NCI-H187 (cell line): ENCODE measurements around the gene UBC.
"Not testable (repeated sequence)": the region's sequence is repeated elsewhere in the genome, so short reads cannot be mapped to it uniquely, and the experiment has no call there.

Experiments used
- DNase-seq, 2 experiments: peaks; one replicate each; lab custom pipeline; 2025; lab: John Stamatoyannopoulos, UW

UBC gene

DNA sequence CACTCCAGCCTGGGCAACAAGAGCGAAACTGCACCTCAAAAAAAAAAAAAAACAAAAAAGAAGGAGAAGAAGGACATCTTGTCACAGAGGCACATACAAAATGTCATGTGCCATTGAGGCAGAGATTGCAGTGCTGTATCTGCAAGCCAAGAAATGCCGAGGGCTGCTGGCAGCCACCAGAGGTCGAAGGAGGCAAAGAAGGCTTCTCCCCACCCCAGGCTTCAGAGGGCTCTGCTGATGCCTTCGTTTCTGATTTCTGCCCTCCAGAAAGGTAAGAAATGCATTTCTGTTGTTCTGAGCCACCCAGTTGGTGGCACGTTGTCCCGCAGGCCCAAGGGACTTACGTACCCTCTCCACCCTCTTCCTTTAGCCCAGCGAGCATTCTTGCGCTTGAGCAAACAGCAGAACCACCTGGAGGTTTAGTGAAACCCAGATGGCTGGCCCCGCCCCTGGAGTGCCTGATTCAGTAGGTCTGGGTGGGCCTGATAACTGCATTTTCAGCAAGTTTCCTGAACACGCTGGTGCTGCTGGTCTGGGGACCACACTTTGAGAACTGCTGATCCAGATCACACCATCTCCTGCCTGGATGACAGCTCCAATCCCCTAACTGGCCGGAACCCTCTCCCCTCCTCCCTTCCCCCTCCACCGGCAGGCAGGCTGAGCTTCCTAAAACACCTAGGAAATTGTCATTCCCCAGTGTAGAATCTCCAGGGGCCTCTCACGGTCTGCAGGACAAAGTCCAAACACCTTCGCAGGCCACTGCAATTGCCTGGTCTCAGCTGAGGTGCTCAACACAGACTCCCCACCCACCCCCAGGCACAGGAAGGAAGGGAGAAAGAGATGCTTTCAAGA, 29.6 kb downstream of the UBC start:
- DNase-seq: no peak

DNA sequence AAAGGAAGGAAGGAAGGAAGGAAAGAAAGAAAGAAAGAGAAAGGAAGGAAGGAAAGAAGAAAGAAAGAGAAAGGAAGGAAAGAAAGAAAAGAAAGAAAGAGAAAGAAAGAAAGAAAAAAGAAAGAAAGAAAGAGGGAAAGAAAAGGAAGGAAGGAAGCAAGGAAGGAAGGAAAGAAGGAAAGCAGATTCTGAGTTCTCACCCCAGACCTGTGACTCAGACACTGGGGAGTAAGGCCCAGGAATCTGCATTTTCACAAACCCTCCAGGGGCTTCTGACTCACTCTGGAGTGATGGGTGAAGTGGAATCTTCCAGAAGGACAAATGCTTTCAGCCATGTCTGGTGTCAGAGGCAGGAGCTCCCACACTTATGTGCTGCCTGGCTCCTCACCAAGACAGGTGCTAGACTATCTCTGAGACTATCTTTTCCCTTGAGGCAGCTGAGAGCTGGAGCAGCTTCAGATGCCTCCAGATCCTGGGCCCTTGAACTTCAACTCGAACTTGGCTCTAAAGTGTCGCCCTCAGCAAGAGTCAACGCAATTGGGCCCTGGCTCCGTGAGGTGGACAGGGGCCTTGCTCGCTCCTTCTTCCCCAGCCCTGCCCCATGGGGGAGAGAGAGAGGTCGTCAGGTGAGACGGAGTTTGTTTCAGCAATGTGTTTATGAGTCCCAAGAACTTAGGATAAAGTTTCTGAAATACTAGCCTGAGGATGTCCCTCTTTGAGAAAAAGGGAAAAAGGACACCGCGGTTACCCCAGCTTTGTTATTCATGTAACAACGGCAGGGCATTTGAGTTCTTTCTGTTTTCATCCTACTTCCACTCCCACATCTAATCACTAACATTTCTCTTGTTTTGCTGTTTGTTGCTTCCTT, 31.0 kb downstream of the UBC start:
- no peak for DNase-seq

GRCh38 chr12:124881123-124881522, 33.3 kb downstream of the UBC start:
- DNase-seq: no peak

DNA sequence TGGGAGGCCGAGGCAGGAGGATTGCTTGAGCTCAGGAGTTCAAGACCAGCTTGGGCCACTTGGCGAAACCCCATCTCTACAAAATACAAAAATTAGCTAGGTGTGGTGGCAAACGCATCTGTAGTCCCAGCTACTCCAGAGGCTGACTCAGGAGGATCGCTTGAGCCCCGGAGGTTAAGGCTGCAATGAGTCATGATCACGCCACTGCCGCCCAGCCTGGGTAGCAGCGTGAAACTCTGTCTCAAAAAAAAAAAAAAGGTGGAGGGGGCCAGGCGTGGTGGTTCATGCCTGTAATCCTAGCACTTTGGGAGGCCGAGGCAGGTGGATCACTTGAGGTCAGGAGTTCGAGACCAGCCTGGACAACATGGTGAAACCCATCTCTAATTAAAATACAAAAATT, 34.1 kb downstream of the UBC start:
- not testable (repeated sequence) for DNase-seq

GRCh38 chr12:124878795-124879516, 35.5 kb downstream of the UBC start:
- no peak for DNase-seq

DNA sequence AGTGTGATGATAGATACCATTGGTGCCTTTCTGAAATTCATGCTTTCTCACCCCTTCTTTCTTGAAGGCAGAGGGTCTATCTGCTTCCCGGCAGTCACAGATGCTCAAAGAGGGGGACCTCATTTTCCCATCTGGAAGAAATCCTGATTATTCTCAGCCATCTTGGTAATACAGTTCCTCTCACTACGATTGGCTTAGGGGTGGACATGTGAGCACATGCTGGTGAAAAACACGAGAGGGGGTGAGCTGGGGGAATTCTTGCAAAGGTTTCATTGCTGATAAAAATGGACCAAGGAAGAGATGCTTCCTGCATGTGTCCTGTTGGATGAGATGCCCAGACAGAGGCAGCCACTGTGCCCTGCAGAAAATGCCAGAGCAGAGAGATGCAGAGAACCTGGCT, 37.0 kb downstream of the UBC start:
- DNase-seq: no peak

GRCh38 chr12:124876171-124876570, 38.3 kb downstream of the UBC start:
- no peak for DNase-seq

- DNase-seq: no peak
Measured at GRCh38 chr12:124875803-124876132, 38.7 kb downstream of the UBC start.

DNA sequence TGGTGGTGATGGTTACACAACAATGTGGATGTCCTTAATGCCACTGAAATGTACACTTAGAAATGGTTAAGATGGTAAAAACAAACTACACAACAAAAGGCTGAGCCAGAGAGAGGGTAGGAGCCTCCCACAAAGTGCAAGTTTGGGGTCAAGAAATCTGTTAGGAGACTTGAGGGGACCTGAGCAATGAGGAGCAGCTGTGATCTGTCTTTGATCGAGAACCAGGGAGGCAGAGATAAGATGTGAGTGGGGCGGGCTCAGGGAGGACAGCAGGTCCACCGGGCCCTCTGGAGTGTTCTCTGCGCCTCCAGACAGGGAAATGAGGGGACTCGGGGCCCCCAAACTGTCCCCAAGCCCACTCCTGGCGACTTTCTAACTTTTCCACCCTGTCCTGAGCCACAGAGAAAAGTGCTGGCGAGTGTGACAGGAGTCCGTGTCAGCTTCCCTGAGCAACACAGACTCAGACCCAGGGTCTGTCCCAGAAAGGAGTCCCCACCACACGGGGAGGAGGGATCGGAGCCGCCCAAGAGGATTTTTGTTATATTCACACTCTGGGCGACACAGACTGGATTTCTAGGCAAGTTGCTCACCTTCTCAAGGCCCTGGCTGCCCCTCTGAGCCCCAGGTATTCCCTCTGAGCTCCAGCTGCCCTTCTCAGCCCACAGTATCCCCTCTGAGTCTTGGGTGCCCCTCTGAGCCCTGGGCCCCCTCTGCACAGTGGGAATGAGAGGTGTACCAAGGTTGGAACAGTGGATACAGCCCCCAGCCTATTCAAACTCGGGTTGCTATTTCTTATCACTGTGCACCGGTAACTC, 39.3 kb downstream of the UBC start:
- DNase-seq: no peak

- no peak for DNase-seq
Measured at GRCh38 chr12:124874188-124874587, 40.3 kb downstream of the UBC start.

GRCh38 chr12:124872068-124872719, 42.3 kb downstream of the UBC start:
- no peak for DNase-seq

DNA sequence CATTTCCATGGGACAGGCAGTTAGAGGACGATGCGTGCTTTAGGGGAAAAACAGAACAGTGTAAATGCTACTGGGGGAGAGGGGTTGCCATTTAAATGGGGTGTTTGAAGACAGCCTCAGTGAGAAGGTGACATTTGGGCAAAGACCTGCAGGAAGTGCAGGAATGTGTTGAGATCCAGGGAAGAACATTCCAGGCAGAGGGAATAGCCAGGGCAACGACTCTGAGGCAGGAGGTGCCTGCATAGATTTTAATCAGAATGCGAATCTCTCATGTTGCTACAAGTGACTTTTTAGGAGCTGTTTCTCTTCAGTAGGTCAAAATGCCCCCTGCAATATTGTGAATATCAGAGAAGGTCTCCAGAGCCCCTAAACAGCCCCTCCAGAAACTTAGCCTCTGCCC, 43.2 kb downstream of the UBC start:
- no peak for DNase-seq

- DNase-seq: no peak
Measured at GRCh38 chr12:124870515-124870914, 43.9 kb downstream of the UBC start.

DNA sequence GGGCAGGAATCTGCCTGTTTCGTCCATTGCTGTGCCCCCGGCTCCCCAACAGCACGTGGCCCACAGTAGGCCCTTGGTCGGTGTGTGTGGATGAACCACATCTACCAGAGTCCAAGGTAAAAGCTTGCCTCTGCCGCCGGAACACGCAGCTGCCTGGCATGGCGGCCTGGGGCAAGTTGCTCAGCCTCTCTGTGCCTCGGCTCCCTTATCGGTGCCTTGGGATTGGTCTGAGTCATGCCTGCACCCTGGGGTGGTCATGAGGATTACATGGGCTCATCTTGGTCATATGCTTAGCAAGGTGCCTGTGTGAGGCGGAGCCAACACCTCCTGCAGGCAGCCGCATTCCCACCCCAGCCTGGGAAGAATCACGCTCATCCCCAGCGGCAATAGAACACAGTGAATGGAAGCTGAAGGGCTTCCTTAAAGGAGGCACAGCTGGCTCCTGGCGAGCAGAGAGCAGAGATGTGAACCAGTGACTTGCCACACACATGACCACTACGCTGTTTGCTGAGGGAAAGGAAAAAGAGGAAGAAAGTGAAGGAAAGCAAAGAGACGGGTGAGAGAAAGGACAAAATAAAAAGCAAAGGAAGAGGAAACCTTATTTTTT, 45.3 kb downstream of the UBC start:
- DNase-seq: no peak

DNA sequence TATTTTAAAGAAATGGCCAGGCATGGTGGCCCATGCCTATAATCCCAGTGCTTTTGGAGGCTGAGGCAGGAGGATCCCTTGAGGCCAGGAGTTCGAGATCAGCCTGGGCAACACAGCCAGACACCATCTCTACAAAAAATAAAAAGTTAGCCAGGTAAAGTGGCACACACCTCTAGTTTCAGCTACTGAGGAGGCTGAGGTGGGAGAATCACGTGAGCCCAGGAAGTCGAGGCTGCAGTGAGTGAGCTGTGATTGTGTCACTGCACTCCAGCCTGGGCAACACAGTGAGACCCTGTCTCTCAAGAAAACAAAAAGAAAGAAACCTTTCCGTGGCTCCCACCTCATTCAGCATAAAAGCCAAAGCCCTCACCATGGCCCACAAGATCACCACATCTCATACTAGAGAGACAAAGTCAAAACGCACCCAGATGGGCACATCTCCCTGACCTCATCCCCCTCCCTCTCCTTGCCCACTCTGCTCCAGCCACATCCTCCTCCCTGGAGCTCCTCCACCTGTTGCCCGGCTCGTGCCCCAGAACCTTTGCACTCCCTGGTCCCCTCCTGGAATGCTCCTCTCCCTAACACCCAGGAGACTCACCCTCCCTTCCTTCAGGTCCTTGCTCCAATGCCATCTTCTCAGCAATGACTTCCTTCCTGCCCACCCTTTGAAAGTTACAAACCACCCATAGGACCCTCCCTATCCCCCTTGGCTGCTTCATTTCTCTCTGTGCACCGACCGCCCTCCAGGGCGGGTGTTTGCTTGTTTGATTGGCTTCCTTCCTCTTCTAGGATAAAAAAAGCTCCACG, 46.0 kb downstream of the UBC start:
- no peak for DNase-seq

DNA sequence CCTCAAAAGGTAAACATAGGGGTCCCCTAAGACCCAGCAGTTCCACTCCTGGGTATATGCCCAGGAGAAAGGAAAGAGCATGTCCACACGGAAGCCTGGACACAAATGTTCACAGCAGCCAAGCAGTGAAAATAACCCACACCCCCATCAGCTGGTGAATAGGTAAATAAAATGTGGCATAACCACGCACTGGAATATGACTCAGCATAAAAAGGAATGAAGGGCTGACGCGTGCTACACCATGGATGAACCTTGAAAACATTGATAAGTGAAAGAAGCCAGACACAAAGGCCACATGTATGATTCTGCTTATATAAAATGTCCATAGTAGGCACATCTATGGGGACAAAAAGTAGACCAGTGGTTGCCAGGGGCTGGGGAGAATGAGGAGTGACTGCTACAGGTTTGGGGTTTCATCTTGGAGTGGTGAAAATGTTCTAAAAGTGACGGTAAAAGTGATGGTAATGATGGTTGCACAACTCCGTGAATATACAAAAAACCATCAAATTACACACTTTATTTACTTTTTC, 47.0 kb downstream of the UBC start:
- DNase-seq: no peak

GRCh38 chr12:124866883-124867400, 47.5 kb downstream of the UBC start:
- DNase-seq: no peak

GRCh38 chr12:124866195-124866882, 48.1 kb downstream of the UBC start:
- no peak for DNase-seq

DNA sequence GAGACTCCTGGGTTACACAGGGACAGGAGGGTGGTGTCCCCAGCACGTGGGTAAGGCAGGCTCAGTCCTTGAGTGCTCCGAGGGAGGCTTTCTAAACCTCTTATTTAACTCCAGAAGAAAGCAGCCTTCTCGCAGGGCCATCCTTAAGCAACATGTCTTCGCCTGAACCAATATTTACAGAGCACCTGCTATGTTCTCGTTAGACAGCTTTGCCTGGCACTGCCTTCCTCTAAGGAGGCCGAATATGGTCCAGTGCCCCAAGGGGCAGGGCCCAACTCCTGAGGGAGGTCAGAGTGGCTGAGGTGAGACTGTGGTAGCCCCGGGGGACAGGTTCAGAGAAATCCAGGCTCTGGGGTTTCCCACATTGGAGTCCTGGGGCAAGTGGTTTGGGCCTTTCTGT, 48.7 kb downstream of the UBC start:
- DNase-seq: no peak
